Left lung (tissue), 10 donors: ENCODE measurements around the gene CYB5RL. TPM values are rescaled to one million over a fixed set of nuclear protein-coding genes. Genes with fewer than 3 reads are reported as not detected.
"Not testable (repeated sequence)": the region's sequence is repeated elsewhere in the genome, so short reads cannot be mapped to it uniquely, and the experiment has no call there.

Experiments used
- ATAC-seq: fragments of 200-7000 bp; cut with Tn5 transposase; one replicate; pipeline ENCODE4 v1.9.1; 2020; ENCODE audit warnings: moderate library complexity
- DNase-seq, 4 donors: peaks; one replicate each; pipeline ENCODE4 v3.0.0-alpha.2; 2013 to 2020
- H3K27ac ChIP-seq, 2 donors: fragments of 200-600 bp; sonication (generic) in 1 of 2; one replicate each; pipeline versions ENCODE4 v1.5.0 to v1.8.0; 2020 to 2021
- H3K27me3 ChIP-seq, 2 donors: fragments of 200-600 bp; sonication (generic) in 1 of 2; one replicate each; pipeline versions ENCODE4 v1.5.0 to v1.8.0; 2020 to 2021
- H3K36me3 ChIP-seq, 2 donors: fragments of 200-600 bp; sonication (generic) in 1 of 2; one replicate each; pipeline versions ENCODE4 v1.5.0 to v1.8.0; 2020 to 2021
- H3K4me1 ChIP-seq, 2 donors: fragments of 200-600 bp; one replicate each; pipeline ENCODE4 v1.8.0; 2021
- H3K4me3 ChIP-seq, 2 donors: fragments of 200-600 bp; sonication (generic) in 1 of 2; one replicate each; pipeline versions ENCODE4 v1.5.0 to v1.8.0; 2020 to 2021; ENCODE audit warnings: mild to moderate bottlenecking in 1 of 2
- H3K9me3 ChIP-seq, 2 donors: fragments of 200-600 bp; sonication (generic) in 1 of 2; one replicate each; pipeline versions ENCODE4 v1.5.0 to v1.8.0; 2020 to 2021
- intact Hi-C, 2 donors: fragments of 100-400 bp; cut with DNase I; formaldehyde crosslinking; loops; one replicate each; pipeline versions ENCODE4 v1.11.2 to v1.14.2; 2022
- polyA plus RNA-seq, 6 donors: library from polyadenylated mRNA; unstranded; fragments of 120-200 nt; gene quantifications; one replicate each; pipeline ENCODE4 v1.2.1, GENCODE V29; 2013; ENCODE audit not compliant: insufficient read length in 6 of 6
- total RNA-seq, 2 donors: library from RNA; stranded (reverse); fragmentation: NEBNext Ultra II Directional; extraction: Animal tissue kit (Norgen Biotek cat#: 25700); gene quantifications; one replicate each; pipeline ENCODE4 v1.2.1, GENCODE V29; 2021
- TF ChIP-seq, protein P1 (sequence below), 2 donors: fragments of 200-600 bp; sonication (generic) in 1 of 2; IDR thresholded peaks; one replicate each; pipeline versions ENCODE4 v1.5.0 to v1.8.0; 2021; ENCODE audit warnings: antibody characterized with exemption in 2 of 2
- donor health status: DM: no; HTN: yes; CAD: no.
- donor health status: DM: no; HTN: no; CAD: no.

Gene CYB5RL
- total and polyA plus RNA-seq, 8 donors = 7.4 to 11.7 (median 10.2) TPM

DNA sequence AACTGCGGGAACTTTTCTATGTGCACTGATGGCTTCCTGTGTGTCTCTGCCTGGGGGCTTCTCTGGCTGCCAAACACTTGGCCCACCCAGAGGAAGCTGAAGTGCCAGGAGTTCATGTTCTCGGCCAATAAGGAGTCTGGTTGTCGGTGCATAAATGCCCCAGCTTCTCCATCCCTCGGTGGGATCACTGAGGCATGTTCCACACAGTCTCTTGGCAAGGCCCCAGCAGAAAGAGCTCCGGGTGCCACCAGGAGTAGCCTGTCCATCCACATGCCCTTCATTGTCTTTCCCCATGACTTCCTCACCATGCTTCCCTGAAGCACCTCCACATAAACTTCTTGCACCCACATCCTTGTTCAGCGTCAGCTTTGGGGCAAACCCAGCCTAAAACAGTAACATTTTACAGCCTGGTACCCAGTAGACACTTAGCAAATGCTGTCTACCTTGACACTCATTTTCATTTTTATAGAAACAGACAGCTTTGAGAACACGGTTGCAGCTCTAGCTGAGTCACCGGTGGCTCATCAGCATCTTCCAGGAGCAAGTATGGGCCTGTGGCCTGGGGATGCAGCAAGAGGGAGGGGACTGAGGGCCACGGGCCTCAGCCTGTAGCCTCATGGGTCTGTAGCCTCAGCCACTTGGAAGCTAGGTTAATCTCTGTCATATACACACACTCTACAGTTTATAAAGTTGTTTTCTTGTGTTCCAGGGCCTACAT is 32.2 kb downstream of the CYB5RL start:
- Histone ChIP-seq H3K4me1 (no peaks in the 10 kb centered on the region), H3K27me3 (no peaks in the 10 kb centered on the region), H3K4me3 (no peak overlapping the region), H3K36me3 (no peaks in the 10 kb centered on the region), H3K9me3 (no peaks in the 10 kb centered on the region), H3K27ac (no peak overlapping the region)
- no peak for DNase-seq
- TF ChIP-seq, protein P1, sequence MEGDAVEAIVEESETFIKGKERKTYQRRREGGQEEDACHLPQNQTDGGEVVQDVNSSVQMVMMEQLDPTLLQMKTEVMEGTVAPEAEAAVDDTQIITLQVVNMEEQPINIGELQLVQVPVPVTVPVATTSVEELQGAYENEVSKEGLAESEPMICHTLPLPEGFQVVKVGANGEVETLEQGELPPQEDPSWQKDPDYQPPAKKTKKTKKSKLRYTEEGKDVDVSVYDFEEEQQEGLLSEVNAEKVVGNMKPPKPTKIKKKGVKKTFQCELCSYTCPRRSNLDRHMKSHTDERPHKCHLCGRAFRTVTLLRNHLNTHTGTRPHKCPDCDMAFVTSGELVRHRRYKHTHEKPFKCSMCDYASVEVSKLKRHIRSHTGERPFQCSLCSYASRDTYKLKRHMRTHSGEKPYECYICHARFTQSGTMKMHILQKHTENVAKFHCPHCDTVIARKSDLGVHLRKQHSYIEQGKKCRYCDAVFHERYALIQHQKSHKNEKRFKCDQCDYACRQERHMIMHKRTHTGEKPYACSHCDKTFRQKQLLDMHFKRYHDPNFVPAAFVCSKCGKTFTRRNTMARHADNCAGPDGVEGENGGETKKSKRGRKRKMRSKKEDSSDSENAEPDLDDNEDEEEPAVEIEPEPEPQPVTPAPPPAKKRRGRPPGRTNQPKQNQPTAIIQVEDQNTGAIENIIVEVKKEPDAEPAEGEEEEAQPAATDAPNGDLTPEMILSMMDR (IDR thresholded peaks at IDR 0.05) = no peak
- intact Hi-C loops = no loop called here
- ATAC-seq = no peak

DNA sequence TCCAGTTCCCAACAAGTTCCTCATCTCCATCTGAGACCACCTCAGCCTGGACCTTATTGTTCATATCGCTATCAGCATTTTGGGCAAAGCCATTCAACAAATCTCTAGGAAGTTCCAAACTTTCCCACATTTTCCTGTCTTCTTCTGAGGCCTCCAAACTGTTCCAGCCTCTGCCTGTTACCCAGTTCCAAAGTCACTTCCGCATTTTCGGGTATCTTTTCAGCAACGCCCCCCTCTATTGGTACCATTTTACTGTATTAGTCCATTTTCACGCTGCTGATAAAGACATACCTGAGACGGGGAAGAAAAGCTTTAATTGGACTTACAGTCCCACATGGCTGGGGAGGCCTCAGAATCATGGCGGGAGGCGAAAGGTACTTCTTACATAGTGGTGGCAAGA is 33.5 kb downstream of the CYB5RL start:
- H3K4me1 ChIP-seq, DNase-seq, H3K36me3 ChIP-seq, H3K27me3 ChIP-seq, H3K9me3 ChIP-seq, intact Hi-C loops, ATAC-seq, H3K4me3 ChIP-seq, H3K27ac ChIP-seq: not testable (repeated sequence)

DNA sequence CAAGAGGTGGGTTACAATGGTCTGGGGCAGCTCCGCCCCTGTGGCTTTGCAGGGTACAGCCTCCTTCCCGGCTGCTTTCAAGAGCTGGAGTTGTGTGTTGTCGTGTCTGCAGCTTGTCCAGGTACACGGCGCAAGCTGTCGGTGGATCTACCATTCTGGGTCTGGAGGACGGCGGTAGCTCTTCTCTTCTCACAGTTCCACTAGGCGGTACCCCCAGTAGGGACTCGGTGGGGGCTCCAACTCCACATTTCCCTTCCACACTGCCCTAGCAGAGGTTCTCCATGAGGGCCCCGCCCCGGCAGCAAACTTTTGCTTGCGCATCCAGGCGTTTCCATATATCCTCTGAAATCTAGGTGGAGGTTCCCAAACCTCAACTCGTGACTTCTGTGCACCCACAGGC is 34.7 kb downstream of the CYB5RL start:
- Histone ChIP-seq H3K27me3 (no peaks in the 10 kb centered on the region), H3K9me3 (no peaks in the 10 kb centered on the region), H3K27ac (no peak overlapping the region), H3K4me3 (no peak overlapping the region), H3K36me3 (no peaks in the 10 kb centered on the region), H3K4me1 (no peaks in the 10 kb centered on the region)
- ATAC-seq (no peak), DNase-seq (no peak)
- TF ChIP-seq, protein P1 (IDR thresholded peaks at IDR 0.05) = no peak
- intact Hi-C loops = no loop called here

DNA sequence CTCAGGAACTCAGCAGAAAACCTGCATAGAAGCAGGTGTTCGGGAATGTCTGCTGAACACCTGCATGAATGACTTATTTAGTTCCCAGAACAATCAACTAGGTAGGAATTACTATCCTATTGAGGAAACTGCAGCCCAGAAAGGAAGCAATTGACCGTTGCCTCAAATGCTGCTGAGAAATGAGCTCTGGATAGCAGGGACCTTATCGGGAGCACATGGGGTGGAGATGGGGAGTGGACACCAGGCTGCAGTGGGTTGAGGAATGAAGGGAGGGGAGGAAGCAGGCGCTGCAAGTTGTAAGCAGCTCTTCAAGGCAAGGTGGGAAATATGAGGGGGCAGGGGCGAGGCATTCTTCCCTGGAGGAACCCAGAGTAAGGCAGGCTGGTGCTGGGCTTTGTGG is 36.3 kb downstream of the CYB5RL start:
- H3K9me3 ChIP-seq = no peaks in the 10 kb centered on the region
- intact Hi-C loops = no loop called here
- DNase-seq (no peak), ATAC-seq (no peak)
- H3K27ac ChIP-seq = no peak overlapping the region
- H3K27me3 ChIP-seq = no peaks in the 10 kb centered on the region
- no peaks in the 10 kb centered on the region for H3K36me3 ChIP-seq
- H3K4me1 ChIP-seq = no peaks in the 10 kb centered on the region
- TF ChIP-seq, protein P1 (IDR thresholded peaks at IDR 0.05) = no peak
- H3K4me3 ChIP-seq = no peak overlapping the region

DNA sequence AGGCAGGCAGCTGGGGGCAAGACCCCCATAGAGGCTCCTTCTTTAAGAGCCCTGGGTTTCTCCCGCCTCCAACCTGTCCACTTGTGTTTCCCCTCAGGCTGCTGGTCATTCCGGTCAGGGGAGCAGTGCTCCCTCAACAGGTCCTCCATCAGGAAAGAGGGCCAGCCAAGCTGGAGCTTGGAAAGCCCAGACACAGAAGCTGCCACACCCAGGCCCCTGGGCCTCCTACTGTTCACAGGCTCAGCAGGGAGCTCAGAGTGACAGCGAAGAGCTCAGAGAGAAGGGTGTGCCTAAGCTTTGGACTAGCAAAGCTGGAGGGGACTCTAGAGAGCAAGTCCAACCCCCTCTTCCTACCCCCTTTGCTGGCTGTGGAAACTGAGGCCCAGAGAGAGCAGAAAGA is 36.8 kb downstream of the CYB5RL start:
- Histone ChIP-seq H3K9me3 (no peaks in the 10 kb centered on the region), H3K4me1 (no peaks in the 10 kb centered on the region), H3K27ac (no peak overlapping the region), H3K27me3 (no peaks in the 10 kb centered on the region), H3K4me3 (no peak overlapping the region), H3K36me3 (no peaks in the 10 kb centered on the region)
- TF ChIP-seq, protein P1 (IDR thresholded peaks at IDR 0.05) = no peak
- DNase-seq (no peak), ATAC-seq (no peak)
- intact Hi-C loops = no loop called here
